Spleen (tissue), 11 donors: ENCODE results near the gene ETV3. TPM values are rescaled to one million over a fixed set of nuclear protein-coding genes. Genes with fewer than 3 reads are reported as not detected.

ENCODE experiments used
- DNase-seq: peaks from one replicate; pipeline ENCODE4 v3.0.0-alpha.2; 2020
- H3K27ac ChIP-seq, 8 donors: fragments of 200-600 bp; sonication (generic) in 7 of 8; 1 replicate in 4 of 8; 2 replicates in 4 of 8; pipeline versions ENCODE4 v1.5.0 to v1.8.0; 2016 to 2021; ENCODE audit warnings: inconsistent platforms in 4 of 8, mild to moderate bottlenecking in 4 of 8, moderate library complexity in 1 of 8
- H3K27me3 ChIP-seq, 7 donors: fragments of 200-600 bp; sonication (generic) in 6 of 7; replicated peaks in 1 of 7; 1 replicate in 4 of 7; 2 replicates in 3 of 7; pipeline versions ENCODE4 v1.5.0 to v1.8.0; 2016 to 2021; ENCODE audit warnings: inconsistent platforms in 3 of 7, mild to moderate bottlenecking in 1 of 7
- H3K36me3 ChIP-seq, 6 donors: fragments of 200-600 bp; sonication (generic) in 5 of 6; 1 replicate in 4 of 6; 2 replicates in 2 of 6; pipeline versions ENCODE4 v1.5.0 to v1.8.0; 2016 to 2021; ENCODE audit warnings: inconsistent platforms in 2 of 6
- H3K4me1 ChIP-seq, 6 donors: fragments of 200-600 bp; sonication (generic) in 5 of 6; 1 replicate in 3 of 6; 2 replicates in 3 of 6; pipeline versions ENCODE4 v1.5.0 to v1.8.0; 2016 to 2021; ENCODE audit warnings: inconsistent platforms in 3 of 6
- H3K4me3 ChIP-seq, 8 donors: fragments of 200-600 bp; sonication (generic) in 7 of 8; 1 replicate in 4 of 8; 2 replicates in 4 of 8; pipeline versions ENCODE4 v1.5.0 to v1.8.0; 2016 to 2021; ENCODE audit warnings: inconsistent platforms in 4 of 8, mild to moderate bottlenecking in 4 of 8, moderate library complexity in 2 of 8
- H3K9me3 ChIP-seq, 8 donors: fragments of 200-600 bp; sonication (generic) in 7 of 8; 1 replicate in 4 of 8; 2 replicates in 4 of 8; pipeline versions ENCODE4 v1.5.0 to v1.8.0; 2016 to 2021; ENCODE audit warnings: inconsistent platforms in 4 of 8
- CTCF ChIP-seq, 11 experiments: fragments of 200-600 bp in 7 of 11; fragments of 450-650 bp in 4 of 11; sonication (generic) in 4 of 11; IDR thresholded peaks in 8 of 11; conservative IDR thresholded peaks in 3 of 11; 1 replicate in 7 of 11; 2 replicates in 4 of 11; pipeline versions ENCODE4 v1.4.0 to v1.8.0; 2016 to 2021; ENCODE audit warnings: antibody characterized with exemption in 11 of 11, inconsistent platforms in 4 of 11, mild to moderate bottlenecking in 1 of 11
- POLR2A ChIP-seq, 3 donors: fragments of 450-650 bp; IDR thresholded peaks; one replicate each; pipeline ENCODE4 v1.5.1; 2017; ENCODE audit warnings: antibody characterized with exemption in 3 of 3, mild to moderate bottlenecking in 1 of 3
- POLR2AphosphoS5 ChIP-seq, 3 donors: sonication (generic); formaldehyde crosslinking; IDR thresholded peaks; one replicate each; pipeline ENCODE4 v1.5.1; 2017; ENCODE audit warnings: antibody characterized with exemption in 3 of 3
- WGBS, 5 donors: extraction: QIAGEN DNeasy Blood & Tissue Kit in 3 of 5; methylation state at CpG; one replicate each; pipeline versions ENCODE4 v1.1.5 to v1.1.7; 2013 to 2018; 5-methylcytosine and 5-hydroxymethylcytosine counted together
- intact Hi-C: fragments of 100-400 bp; cut with DNase I; formaldehyde crosslinking; loops from one replicate; pipeline ENCODE4 v1.15.0; 2023; ENCODE audit warnings: low total_unique reads
- polyA plus RNA-seq, 3 donors: library from polyadenylated mRNA; stranded (reverse); fragments of 200-250 nt; gene quantifications; one replicate each; pipeline ENCODE4 v1.2.1, GENCODE V29; 2013
- total RNA-seq, 7 donors: library from RNA; depleted of rRNA in 3 of 7; stranded (reverse); fragments of >200 nt in 3 of 7; fragmentation: NEBNext Ultra II Directional in 4 of 7; extraction: Animal tissue kit (Norgen Biotek cat#: 25700) in 4 of 7; gene quantifications; one replicate each; pipeline versions ENCODE4 v1.1.0 to v1.2.1, GENCODE V29; 2016 to 2021
- donor health status: healthy with polysubstance abuse.
- donor health status: DM: no; HTN: no; CAD: no; lungs with moderate emphysema.
- donor health status: DM: no; HTN: no; CAD: no.
- donor health status: Bipolar disorder and iron deficiency.
- donor health status: healthy.
- donor health status: DM: no; HTN: no; CAD: no.
- donor health status: DM: yes; HTN: yes; CAD: no.

Gene ETV3
- total and polyA plus RNA-seq, 10 donors, result 4.2 to 35.9 (median 20.8) TPM

GRCh38 chr1:157098519-157098918 is 39.7 kb downstream of the ETV3 start:
- Histone ChIP-seq H3K27ac (no peak overlapping the region), H3K4me1 (peaks cover 0 to 8% (median 0%) of the 10 kb centered on the region in 6 donors), H3K9me3 (no peaks in the 10 kb centered on the region), H3K36me3 (no peaks in the 10 kb centered on the region), H3K27me3 (peaks cover 0 to 4% (median 0%) of the 10 kb centered on the region in 7 donors), H3K4me3 (no peak overlapping the region)
- TF ChIP-seq POLR2A (IDR thresholded peaks at IDR 0.05) (no peak), CTCF (IDR thresholded peaks at IDR 0.05 in 8 of 11, conservative IDR thresholded peaks at IDR 0.05 in 3 of 11) (no peak), POLR2AphosphoS5 (IDR thresholded peaks at IDR 0.05) (no peak)
- WGBS, 5 donors, result 81 to 95% (median 90%) methylated on average over 9 of the region's 9 CpGs
- peak; percentile 60 for DNase-seq
- intact Hi-C loops, result no loop called here

GRCh38 chr1:157097692-157098091 is 40.5 kb downstream of the ETV3 start:
- intact Hi-C loops, result no loop called here
- Histone ChIP-seq H3K27ac (no peak overlapping the region), H3K4me1 (peaks cover 0 to 8% (median 0%) of the 10 kb centered on the region in 6 donors), H3K27me3 (peaks cover 0 to 4% (median 0%) of the 10 kb centered on the region in 7 donors), H3K4me3 (no peak overlapping the region), H3K9me3 (no peaks in the 10 kb centered on the region), H3K36me3 (no peaks in the 10 kb centered on the region)
- DNase-seq, result peak; percentile 22
- 79 to 91% (median 86%) methylated on average over 6 of the region's 6 CpGs for WGBS, 5 donors
- TF ChIP-seq POLR2AphosphoS5 (IDR thresholded peaks at IDR 0.05) (no peak), CTCF (IDR thresholded peaks at IDR 0.05 in 8 of 11, conservative IDR thresholded peaks at IDR 0.05 in 3 of 11) (no peak), POLR2A (IDR thresholded peaks at IDR 0.05) (no peak)

- intact Hi-C loops, result no loop called here
- WGBS, 5 donors, result 79 to 94% (median 83%) methylated on average over 6 of the region's 6 CpGs
- no peak for DNase-seq
- no peak overlapping the region for H3K27ac ChIP-seq
- H3K9me3 ChIP-seq, result no peaks in the 10 kb centered on the region
- H3K4me3 ChIP-seq, result no peak overlapping the region
- TF ChIP-seq POLR2AphosphoS5 (IDR thresholded peaks at IDR 0.05) (no peak), POLR2A (IDR thresholded peaks at IDR 0.05) (no peak), CTCF (IDR thresholded peaks at IDR 0.05 in 8 of 11, conservative IDR thresholded peaks at IDR 0.05 in 3 of 11) (no peak)
- H3K36me3 ChIP-seq, result no peaks in the 10 kb centered on the region
- no peaks in the 10 kb centered on the region for H3K27me3 ChIP-seq
- H3K4me1 ChIP-seq, result peaks cover 0 to 8% (median 0%) of the 10 kb centered on the region in 6 donors
Observed at GRCh38 chr1:157096881-157097280, 41.3 kb downstream of the ETV3 start.

GRCh38 chr1:157095551-157095950 is 42.6 kb downstream of the ETV3 start:
- intact Hi-C loops, result no loop called here
- Histone ChIP-seq H3K4me3 (no peak overlapping the region), H3K27me3 (peaks cover 0 to 6% (median 0%) of the 10 kb centered on the region in 7 donors), H3K9me3 (no peaks in the 10 kb centered on the region), H3K36me3 (no peaks in the 10 kb centered on the region), H3K27ac (no peak overlapping the region), H3K4me1 (peaks cover 0 to 11% (median 1%) of the 10 kb centered on the region in 6 donors)
- WGBS, 5 donors, result 81 to 97% (median 87%) methylated on average over 2 of the region's 2 CpGs
- no peak for DNase-seq
- TF ChIP-seq CTCF (IDR thresholded peaks at IDR 0.05 in 8 of 11, conservative IDR thresholded peaks at IDR 0.05 in 3 of 11) (no peak), POLR2AphosphoS5 (IDR thresholded peaks at IDR 0.05) (no peak), POLR2A (IDR thresholded peaks at IDR 0.05) (no peak)
